C4-2B (cell line): ENCODE data around the gene PSMG4.

Experiments
- H3K27ac ChIP-seq: fragments of 450-650 bp; 2 replicates; pipeline ENCODE4 v1.5.1; 2017
- ZFX ChIP-seq: fragments of 450-650 bp; IDR thresholded peaks from 2 replicates; pipeline ENCODE4 v1.6.1; 2017
- TF ChIP-seq, protein P1 (sequence below): fragments of 450-650 bp; conservative IDR thresholded peaks from 2 replicates; pipeline ENCODE4 v1.5.1; 2017; ENCODE audit warnings: mild to moderate bottlenecking

Gene PSMG4

DNA sequence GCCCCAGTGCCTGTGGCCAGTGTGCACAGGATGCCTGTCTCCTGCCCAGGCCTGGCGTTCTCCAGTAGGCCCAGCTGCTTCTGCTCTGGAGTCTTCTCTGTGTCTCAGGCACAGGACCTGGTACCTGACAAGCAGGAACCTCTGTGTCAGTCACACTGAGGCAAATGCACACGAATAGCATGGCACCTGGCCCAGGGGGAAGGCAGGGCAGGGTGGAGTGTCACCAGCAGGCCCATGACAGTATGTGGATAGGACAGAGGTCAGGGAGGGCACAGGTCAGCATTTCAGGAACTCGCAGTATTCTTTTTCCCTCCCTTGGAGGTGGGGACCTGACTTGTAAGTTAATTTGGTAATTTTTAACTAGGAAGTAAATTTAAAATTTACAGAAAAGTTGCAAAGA is 5.6 kb downstream of the PSMG4 start:
- no peak overlapping the region for H3K27ac ChIP-seq
- TF ChIP-seq, protein P1, sequence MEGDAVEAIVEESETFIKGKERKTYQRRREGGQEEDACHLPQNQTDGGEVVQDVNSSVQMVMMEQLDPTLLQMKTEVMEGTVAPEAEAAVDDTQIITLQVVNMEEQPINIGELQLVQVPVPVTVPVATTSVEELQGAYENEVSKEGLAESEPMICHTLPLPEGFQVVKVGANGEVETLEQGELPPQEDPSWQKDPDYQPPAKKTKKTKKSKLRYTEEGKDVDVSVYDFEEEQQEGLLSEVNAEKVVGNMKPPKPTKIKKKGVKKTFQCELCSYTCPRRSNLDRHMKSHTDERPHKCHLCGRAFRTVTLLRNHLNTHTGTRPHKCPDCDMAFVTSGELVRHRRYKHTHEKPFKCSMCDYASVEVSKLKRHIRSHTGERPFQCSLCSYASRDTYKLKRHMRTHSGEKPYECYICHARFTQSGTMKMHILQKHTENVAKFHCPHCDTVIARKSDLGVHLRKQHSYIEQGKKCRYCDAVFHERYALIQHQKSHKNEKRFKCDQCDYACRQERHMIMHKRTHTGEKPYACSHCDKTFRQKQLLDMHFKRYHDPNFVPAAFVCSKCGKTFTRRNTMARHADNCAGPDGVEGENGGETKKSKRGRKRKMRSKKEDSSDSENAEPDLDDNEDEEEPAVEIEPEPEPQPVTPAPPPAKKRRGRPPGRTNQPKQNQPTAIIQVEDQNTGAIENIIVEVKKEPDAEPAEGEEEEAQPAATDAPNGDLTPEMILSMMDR = no peak
- no peak for TF ChIP-seq ZFX

DNA sequence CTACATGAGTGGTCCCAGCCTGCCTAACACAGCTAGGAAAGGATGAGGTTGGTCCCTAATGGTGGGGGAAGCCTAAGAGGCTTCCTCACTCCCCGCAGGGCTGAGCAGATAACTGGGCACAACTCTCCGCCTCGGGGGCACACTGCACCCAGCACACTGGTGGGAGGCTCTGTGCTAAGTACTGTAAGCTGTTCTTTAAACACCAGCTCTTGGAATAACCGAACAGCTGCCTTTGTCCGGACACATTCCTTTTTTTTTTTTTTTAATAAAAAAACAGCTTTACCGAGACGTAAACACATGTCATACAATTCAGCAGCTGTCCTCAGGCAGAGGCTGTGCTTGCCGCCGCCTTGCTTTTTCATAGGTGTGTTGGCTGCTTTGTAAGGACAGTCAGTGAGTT is 6.9 kb downstream of the PSMG4 start:
- H3K27ac ChIP-seq = no peak overlapping the region
- no peak for TF ChIP-seq ZFX
- TF ChIP-seq, protein P1 = no peak

DNA sequence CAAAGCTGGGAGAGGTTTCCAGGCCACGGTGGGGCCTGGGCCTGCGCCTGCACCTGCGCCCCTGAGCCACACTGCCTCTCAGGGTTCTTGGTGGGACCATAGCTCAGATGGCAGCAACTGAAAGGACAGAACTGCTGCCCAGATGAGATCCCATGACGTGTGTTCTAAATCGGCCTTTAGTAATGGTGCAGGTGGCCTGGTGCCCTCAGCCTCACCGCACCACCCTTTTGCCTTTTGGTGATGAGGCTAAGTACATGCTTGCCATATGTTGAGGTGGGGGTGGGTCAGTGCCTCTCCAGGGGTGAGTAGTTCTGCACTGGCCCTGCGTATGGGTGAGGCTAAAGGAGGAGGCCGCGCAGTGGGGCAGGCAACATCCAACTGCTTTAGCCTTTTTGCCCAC is 7.4 kb downstream of the PSMG4 start:
- TF ChIP-seq, protein P1 = no peak
- H3K27ac ChIP-seq = no peak overlapping the region

DNA sequence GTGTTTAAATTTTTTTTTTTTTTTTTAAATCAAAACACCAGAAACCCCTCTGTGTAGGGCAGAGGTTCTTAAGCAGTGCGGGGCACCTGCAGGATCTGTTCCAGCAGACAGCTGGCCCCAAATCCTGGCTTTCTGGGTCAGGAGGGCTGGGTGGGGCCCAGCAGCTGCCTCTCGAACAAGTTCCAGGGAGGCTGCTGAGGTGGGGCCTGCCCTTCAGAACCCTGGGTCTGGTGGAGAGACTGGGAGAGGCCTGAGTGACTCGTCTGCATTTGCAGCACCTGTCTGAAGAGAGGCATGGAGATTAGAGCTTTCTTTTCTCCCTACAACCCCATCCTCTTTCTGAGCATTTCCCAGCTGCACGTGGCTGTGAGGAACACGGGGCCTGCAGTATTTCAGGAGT is 8.4 kb downstream of the PSMG4 start:
- TF ChIP-seq, protein P1 = no peak
- no peak for TF ChIP-seq ZFX
- no peak overlapping the region for H3K27ac ChIP-seq

DNA sequence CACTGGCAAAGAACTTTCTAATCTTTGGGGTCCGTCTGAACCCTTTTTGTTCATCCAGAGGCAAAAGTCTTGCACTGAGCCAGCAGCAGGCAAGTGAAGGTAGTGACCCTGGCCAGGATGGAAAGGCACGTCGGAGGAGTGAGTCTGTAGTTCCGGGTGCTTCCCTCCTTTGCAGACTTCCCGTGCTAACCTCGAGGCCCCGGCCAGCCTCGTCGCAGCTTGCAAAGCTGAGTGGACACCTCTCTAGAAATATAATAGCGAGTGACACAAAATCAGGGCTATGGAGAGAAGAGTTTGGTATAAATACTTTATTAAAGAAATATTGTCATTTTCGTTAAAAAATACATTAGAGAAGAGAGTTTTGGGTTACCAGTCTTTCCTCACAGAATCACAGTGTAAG is 9.9 kb downstream of the PSMG4 start:
- TF ChIP-seq ZFX = no peak
- TF ChIP-seq, protein P1 = no peak
- no peak overlapping the region for H3K27ac ChIP-seq

DNA sequence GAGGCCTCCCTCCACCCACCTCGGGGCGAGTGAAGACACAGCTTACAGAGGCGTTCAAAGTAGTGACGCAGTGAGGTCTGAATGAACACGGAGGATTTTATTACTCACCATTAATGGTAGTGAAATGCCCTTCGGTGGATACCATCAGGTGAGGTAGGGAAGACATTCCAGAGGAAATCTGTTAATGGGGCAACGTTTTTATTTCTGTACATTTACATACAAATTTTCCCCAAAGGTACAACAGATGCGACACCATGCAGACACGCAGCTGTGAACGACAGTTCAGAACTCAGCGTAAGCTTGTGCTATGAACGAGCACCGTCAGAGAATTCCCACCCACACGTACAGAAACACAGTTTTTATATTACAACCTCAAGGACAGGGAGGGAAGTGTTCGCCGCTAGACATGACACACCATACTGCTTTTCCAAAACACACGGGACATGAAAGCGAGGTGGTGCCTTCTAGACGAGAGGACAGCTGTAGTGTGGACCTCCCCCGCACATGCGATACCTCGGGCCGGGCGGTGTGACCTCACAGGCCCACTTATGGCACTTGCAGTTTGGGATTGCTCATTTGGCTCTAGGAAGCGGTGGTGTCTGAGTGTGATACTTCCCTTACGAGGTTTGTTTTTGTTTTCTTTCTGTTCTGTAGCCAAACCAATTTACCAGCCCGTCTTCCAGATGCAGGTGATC is 10.7 kb downstream of the PSMG4 start:
- no peak overlapping the region for H3K27ac ChIP-seq
- TF ChIP-seq ZFX = no peak
- TF ChIP-seq, protein P1 = no peak

DNA sequence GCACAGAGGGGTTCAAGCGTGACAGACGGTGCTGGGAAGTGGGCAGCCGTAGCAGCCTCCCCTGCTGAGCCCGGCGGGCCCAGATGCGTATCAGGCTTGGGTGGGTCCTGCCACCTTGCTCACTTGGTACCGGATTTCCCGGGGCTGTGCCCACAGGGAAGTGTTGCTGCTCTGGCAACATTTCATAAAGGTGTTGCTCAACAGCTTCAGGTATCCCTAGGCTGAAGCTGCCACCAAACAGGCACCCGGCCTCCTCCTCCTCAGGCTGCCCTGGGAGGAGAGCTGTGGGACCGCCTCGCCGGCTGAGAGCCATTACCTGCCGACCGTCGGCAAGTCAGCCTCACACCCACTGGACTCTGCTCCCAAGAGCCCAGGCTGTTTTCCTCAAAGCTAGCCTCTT is 11.5 kb downstream of the PSMG4 start:
- H3K27ac ChIP-seq = no peak overlapping the region
- TF ChIP-seq ZFX = no peak
- TF ChIP-seq, protein P1 = no peak
